GM10847 (cell line): ENCODE measurements around the gene AMOTL2.

ENCODE experiments used
- POLR2A ChIP-seq: IDR thresholded peaks from 2 replicates; pipeline ENCODE4 v1.6.1; 2011; ENCODE audit not compliant: insufficient read length; ENCODE audit errors: extremely low read depth

AMOTL2 gene

DNA sequence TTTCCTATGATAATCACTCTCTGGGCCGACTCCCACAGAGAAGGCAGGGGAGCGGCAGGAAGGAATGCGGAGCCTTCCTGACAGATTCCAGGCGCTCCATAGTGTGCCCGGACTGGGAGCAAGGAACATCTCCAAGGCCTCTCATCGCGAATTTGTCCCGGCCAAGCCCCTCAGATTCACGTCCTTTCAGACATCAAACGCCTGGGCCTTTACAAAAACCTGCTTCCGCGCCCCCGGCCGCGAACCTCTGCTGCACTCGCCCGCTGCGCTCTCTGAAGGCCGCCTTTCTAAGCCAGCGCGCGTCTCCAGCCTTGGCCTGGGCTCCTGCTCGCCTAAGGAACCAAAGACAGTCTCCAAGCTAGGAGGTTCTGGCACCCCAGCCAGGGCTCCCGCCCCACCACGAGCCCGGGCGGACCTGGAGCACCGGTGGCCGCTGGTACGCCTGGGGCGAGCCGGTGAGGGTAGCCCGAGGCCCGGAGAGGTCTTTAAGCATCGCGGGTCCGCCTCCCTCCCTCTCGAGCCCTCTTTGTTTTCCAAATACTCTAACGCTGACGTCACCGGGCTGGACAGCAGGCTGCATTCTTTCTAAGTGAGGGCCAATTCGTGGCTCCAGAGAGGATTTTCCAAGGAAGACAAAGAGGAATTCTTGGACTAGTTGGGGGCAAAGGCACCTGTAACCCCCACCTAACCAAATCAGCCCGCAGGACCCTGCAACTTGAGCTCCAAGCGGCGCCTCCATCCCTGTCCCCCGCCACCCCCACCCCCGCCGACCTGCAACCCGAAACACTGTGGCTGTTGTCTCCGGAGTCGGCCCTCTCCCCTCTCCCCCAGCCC, 759 bp downstream of the AMOTL2 start:
- no peak for TF ChIP-seq POLR2A

- TF ChIP-seq POLR2A, result no peak
These were observed 1.6 kb downstream of the AMOTL2 start for GRCh38 chr3:134372396-134373270.

DNA sequence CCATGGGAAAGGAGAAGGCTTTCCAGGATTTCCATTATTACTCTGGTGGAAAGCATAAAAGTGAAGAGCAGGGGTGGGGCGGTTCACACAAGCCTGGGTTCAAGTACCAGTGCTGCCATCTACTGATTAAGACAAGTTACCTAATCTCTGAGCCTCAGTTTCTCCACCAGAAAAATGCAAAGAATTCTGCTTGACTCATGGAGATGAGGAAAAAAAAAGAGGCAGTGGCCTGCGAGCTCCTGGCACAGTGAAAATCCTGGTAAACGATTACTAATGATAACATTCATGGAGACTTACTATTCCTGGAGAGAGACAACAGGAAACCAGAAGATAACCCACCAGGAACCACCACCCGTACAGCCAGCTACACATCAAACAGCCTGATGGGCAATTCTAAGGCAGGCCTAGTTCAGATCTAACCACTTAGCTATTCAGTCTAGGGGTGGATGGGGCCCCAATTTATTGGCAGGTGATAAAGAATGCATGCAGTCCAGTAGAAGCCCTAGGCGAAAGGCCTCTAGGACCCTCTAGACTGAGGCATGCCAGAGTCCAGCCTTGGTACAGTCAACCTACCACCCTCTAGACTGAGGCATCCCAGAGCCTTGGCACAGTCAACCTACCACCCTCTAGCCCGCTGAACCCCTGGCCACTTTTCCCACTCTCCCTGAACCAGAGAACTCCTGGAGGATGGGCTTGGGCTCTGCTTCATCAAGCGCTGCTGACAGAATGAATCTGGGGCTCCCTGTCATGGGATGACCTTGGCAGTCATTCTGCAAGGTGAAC, 2.5 kb downstream of the AMOTL2 start:
- no peak for TF ChIP-seq POLR2A

DNA sequence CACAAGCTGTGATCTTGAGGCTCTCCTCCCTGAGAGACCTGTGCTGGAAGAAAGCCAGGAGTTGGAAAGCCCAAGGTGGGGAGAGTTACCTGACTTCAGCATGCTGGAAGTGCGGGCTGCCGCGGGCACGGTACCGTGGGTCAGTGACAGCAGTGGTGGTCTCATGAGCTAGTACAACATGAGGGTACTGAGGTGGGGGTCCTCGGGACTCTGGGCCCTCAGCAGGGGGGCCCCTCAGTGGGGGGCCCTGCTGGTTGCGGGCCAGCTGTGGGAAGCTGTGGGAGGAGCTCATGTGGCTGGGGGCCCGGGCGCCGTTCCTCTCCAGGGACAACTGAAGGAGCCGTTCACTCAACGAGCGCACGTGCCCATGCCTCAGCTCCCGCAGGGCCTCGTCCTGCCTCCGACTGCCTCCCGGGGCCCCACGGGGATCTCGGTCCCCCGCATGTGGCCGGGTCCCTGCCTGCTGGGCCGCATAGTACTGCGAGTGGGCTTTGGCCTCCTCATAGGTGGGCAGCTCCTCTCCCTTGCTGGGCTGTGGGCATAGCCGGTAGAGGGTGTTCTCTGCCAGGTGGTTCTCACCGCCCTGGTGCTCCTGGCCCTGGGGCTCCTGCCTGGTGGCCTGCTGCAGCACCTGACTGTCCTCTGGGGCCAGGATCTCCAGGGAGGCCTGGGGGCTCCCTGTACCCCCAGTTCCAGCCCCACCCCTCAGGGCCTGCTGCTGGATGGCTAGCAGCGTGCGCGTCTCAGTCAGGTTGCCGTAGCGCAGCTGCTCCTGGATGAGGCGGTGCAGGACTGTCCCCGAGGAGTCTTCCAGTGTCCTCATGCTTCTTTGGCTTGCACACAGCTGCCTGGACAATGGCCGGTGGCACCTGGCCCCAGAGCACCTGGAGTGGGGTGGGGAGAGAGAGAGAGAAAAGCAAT, 3.4 kb downstream of the AMOTL2 start:
- TF ChIP-seq POLR2A, result no peak

DNA sequence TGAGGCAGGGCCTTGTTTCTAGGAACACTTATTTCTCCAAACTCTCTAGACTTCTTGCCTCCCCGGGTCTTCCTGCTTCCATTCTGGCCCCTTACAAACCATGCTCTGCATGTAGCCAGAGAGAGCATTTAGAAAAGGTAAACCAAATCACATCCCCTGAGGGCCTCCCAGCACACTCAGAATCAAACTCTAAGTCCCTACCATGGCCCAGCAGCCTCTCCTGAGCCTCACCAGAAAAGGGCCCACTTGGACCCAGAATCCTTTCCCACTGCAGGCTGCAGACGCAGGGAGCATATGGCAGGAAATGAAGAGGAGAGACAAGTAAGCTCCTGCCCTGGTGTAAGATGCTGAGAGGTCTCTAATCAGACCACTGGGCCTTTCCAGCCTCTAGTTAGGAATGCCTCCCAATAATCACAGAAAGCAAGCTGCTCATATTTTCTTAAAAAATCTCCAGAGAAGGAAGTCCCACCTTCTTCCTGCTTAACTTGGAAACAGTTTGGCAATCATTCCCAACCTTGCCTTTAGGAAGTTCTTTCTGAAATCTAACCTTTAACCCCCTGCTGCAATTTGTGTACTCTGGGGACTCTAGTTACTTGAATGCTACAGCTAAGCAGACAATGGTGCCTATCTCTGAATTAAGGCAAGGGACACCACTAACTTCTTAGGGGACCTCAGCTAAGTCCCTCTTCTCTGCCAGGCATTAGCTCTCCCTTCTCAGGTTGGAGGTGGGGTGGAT, 4.2 kb downstream of the AMOTL2 start:
- no peak for TF ChIP-seq POLR2A

DNA sequence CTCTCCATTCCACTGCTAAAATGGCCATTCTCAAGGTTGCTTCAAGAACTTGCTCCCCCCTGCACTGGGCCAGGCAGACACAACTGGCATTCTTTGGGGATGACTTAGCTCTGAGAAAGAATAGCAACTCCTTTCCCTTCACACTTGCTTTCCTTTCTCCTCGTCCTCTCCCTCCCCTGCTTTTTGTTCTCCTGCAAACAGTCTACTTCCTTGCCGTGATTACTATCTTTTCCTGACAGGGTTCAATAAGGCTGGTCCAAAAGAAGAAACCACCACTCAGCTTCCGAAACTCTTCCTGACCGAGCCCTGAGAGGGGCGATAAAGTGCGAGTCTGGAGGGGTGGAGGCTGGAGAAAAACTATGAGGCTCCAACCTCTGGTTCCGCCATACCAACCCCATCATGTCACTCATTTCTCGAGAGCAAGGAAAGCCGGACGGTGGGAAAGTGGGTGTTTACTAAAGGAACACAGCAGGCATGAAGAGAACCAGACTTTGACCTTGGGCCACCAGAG, 5.0 kb downstream of the AMOTL2 start:
- TF ChIP-seq POLR2A, result no peak

DNA sequence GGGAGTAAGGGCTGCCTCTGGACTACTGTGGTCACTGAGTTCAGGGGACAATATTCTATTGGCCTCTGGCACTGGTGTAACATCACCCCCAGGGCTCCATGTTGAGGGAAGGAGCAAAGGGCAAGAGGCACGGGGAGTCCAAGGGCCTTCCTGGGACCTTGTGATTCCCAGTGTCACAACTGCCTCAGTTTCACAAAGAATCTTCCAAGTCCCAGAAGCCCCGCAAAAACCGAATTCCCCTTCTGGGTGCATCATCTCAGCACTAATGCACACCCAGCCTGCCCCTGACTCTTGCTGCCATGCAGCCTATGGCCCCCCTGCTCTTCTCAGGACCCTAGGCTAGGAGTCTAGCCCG, 5.5 kb downstream of the AMOTL2 start:
- no peak for TF ChIP-seq POLR2A

GRCh38 chr3:134367869-134368750, 6.1 kb downstream of the AMOTL2 start:
- no peak for TF ChIP-seq POLR2A

GRCh38 chr3:134366928-134367811, 7.1 kb downstream of the AMOTL2 start:
- no peak for TF ChIP-seq POLR2A

GRCh38 chr3:134366221-134366927, 7.9 kb downstream of the AMOTL2 start:
- TF ChIP-seq POLR2A, result no peak

GRCh38 chr3:134365766-134366065, 8.5 kb downstream of the AMOTL2 start:
- TF ChIP-seq POLR2A, result no peak
